ENCODE measurements around the gene ZBTB34.

- TF ChIP-seq EP300 (IDR thresholded peaks at IDR 0.05) (no peak), RFX5 (IDR thresholded peaks at IDR 0.05) (no peak)
- TF ChIP-seq, protein P1, sequence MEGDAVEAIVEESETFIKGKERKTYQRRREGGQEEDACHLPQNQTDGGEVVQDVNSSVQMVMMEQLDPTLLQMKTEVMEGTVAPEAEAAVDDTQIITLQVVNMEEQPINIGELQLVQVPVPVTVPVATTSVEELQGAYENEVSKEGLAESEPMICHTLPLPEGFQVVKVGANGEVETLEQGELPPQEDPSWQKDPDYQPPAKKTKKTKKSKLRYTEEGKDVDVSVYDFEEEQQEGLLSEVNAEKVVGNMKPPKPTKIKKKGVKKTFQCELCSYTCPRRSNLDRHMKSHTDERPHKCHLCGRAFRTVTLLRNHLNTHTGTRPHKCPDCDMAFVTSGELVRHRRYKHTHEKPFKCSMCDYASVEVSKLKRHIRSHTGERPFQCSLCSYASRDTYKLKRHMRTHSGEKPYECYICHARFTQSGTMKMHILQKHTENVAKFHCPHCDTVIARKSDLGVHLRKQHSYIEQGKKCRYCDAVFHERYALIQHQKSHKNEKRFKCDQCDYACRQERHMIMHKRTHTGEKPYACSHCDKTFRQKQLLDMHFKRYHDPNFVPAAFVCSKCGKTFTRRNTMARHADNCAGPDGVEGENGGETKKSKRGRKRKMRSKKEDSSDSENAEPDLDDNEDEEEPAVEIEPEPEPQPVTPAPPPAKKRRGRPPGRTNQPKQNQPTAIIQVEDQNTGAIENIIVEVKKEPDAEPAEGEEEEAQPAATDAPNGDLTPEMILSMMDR (IDR thresholded peaks at IDR 0.05) = no peak
These were observed 46.3 kb upstream of the ZBTB34 start for GRCh38 chr9:126814091-126814490.
